Head of caudate nucleus (tissue), 42 donors: ENCODE results near the gene TMEM179.

ENCODE experiments used
- DNase-seq, 42 donors: peaks; one replicate each; pipeline versions ENCODE4 v3.0.0 to v3.0.0-alpha.2; 2020 to 2021; ENCODE audit warnings: mixed read lengths in 7 of 42
- intact Hi-C: fragments of 100-400 bp; cut with DNase I; formaldehyde crosslinking; loops from one replicate; pipeline ENCODE4 v1.15.0; 2022

Gene TMEM179

DNA sequence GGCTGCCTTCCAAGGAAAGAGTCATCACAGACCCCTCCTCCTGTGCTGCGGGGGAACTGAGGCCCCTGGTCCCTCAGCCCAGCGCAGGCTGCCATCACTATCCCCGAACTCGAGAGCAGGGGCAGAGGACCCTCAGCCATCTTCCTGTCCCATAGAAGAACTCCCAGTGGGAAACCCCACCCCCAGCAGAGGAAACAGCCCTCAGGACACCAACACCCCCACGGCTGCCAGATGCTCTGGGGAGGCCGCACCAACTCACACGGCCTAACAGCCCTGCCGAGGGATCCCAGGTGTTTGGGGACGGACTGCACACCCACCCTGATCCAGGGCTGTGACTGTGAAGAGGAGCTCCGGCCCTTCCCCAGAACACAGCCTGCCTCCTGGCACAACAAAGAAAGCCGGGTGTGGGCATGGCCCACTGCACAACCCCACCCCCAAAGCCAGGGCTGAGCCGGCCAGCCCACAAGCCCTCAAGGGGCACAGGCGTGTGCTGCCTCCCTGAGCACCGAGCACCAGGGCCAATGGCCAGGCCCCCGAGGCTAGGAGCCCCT is 41.3 kb downstream of the TMEM179 start:
- no peak for DNase-seq
- intact Hi-C loops: no loop called here

DNA sequence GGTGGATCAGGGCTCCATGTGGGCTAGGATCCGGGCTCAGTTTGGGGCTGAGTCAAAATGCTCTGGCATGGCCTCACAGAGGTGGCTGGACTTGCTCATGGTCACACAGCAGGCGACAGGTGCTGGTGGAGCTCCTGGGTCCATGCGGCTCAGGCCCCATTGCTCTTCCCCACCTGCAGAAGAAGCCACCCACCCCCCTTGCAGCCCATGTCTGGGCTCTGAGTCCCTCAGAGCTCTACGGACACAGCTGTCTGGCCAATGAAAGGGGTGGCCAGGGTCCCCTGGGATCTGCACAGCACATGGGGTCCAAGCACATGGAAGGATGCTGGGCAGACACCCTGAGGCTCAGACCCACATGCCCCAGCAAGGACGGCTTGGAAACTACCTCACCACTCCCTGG is 42.0 kb downstream of the TMEM179 start:
- intact Hi-C loops: no loop called here
- no peak for DNase-seq

DNA sequence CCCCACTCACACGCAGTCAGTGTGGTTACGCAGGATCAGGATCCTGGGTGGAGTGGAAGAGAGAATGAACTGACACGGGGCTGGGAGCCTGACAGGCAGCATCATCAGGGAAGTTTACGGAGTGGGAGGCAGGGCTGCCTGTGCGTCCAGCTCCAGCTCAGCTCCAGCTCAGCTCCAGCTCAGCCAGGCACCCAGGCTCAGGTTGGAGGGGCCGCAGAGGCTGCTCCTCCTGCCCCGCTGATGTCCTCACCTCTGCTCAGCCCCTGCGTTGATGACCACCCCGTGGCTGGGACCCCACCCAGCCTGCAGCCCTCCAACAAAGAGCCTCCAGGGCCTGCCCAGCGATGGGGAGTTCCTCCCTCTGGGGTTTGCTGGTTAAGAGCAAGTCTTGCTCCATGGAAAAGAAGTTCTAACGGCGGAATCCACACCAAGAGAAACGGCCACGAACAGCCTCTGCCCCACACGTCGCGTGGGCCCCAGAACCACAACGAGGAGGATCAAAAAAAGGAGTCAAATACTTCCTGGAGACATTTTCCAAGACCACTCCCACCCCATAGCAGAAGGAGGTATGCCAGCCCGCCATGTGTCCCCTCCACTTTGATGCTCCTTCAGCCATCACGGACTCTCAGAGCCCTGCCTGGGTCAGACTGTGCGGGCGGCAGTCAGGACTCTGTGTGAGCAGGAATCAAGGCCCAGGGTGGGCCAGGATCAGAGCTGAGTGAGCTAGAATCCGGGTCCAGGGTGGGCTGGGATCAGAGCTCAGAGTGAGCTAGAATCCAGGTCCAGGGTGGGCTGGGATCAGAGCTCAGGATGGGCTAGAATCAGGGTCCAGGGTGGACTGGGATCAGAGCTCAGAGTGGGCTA is 42.7 kb downstream of the TMEM179 start:
- intact Hi-C loops: no loop called here

DNA sequence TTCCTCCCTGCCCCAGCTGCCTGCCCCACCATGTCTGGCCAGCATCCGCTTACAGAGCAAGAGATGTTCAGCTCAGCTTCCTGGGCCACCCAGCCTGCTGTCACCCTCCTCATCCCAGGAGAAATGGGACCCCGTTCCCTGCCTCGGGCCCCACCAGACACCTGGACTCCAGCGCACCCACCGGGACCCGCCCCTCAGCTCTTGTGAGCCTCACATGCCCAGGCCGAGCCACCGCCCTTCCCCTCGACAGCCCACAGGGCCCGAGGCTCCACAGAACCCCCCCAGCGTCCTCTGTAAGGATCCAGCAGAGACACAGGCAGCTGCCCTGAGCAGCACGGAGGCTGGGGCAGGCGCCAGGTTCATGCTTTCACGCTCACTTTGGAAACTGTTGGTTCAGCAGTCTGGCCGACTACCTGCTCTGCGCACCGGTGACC is 43.4 kb downstream of the TMEM179 start:
- no peak for DNase-seq
- intact Hi-C loops: no loop called here

More for the DNA sequence above, 42.7 kb downstream of the TMEM179 start:
- no peak for DNase-seq

DNA sequence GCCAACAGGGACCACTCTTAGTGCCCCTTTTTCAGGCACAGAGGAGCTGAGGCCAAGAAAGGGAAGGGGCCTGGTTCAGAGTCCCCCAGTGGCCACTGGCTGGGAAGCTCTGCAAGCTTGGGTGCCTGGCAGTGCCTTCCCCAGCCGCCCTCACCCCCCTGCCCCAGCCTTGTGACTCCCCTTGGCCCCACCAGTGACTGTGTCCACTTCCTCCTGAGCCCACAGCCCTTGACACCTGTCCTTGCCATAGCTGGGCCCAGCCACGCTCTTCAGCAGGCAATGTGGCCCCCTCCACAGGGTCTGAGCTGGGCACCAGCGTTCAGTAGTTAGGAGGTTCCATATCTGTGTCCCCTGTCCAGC is 44.0 kb downstream of the TMEM179 start:
- DNase-seq: no peak
- intact Hi-C loops: no loop called here

DNA sequence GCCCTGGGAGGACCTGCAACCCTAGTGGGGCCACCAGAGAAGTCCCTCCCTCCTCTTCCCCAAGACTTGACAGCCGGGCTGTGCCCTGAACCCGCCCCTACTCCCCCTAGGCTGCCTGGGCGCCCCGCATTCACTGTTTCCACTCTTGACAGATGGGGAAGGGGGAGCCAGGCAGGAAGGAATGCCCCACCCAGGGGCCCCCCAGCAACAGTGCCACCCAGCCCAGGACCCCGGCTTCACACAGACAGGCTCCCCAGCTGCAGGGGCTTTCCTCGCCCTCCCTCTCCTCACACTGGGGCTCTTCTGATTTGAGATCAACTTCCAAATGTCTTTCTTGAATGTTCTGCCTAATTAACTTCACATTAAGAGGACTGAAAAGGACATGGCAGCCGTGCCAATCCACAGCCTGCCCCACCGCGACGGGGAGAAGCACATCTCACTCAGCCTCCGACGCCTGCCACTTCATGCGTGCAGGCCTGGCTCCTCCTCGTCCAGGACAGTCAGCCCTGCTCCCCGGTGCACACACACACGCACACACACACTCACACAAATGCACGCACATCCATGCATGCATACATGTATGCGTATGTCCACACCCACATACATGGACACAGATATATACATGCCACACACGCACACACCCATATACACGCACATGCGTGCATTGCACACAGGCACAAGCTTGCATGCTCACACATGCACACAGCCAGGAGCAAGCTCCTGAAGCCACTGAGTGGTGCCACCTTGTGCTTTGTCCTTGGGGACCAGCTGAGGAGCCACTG is 44.6 kb downstream of the TMEM179 start:
- DNase-seq: peak in 1 of 42 donors; percentile 1
- intact Hi-C loops: no loop called here

DNA sequence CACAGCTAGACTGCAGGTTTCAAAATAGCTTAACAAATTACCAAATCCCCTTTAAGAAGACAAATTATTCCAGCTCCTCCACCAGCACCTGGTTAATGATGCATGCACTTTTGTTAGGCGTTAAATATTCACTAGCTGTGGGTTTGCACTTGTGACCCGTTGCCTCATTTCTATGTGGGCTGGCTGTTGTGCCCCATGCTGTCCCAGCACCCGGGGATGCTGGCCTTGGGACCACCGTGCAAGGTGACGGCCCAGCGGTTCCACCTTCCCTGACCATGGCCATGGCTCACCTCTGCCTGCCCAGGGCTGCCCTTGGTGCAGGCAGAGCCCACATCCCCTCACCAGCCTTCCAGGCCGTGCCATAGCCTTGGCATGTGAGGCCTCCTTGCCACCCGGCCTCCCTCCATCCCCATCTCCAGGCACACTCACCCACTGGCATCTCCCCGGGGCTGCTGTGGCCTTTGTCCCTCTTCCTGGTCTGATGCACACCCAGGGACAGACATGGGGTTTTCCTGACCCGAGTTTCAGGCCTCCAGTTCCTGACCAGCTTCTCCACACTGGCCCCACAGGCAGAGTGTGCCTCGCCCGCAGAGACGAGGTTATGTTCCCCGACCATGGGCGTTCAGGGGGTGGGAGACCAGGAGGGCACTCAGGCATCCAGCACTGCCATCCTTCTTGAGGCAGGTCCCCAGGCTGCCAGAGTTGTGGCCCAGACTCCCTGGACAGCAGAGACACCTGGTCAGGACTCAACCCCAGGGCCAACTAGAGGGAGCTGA is 45.4 kb downstream of the TMEM179 start:
- peak in 2 of 42 donors; percentile 1 to 3 for DNase-seq
- intact Hi-C loops: no loop called here

DNA sequence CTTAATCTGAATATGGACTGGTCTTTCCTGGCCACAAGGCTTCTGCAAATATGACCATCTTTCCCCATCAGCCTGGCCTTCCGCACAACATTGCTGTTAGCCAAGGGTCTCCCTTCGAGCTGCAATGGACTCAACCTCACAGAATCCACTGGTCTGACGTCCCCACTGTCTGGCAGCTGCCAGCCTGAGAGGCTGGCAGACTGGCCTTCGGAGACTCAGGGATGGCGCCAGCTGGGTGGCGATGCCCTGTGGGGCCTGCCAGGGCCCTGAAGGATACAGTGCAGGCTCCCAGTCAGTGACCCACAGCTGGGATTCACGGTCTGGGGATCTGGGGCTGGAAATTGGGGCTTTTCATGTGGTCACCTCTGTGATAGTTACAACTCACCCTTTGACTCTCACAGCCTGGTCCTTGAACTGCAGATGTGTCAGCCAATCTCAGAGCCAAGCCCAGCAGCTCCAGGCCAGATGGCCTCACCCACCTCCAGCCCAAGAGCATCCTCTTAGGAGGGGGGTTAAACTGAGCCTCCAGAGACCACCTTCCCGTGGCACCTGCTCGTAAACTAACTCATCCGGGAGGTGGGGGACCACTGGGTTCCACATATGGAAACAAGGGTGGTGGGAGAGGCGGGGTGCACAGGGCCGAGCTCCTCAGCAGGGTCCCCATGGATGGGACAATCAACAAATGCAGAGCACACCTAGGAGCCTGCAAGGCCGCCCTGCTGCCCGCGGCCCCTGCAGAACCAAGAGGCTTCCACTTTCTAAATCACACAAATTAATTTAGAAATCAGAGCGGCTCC is 46.1 kb downstream of the TMEM179 start:
- peak in 2 of 42 donors; percentile 1 to 2 for DNase-seq
- intact Hi-C loops: no loop called here

DNA sequence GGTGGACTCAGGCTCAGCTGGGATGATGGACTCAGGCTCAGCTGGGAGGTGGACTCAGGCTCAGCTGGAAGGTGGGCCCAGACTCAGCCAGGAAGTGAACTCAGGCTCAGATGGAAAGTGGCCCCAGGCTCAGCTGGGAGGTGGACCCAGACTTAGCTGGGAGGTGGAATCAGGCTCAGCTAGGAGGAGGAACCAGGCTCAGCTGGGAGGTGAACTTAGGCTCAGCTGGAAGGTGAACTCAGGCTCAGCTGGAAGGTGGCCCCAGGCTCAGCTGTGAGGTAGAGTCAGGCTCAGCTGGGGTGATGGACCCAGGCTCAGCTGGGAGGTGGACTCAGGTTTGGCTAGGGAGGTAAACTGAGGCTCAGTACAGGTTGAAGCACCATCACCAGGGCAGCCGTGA is 46.8 kb downstream of the TMEM179 start:
- peak in 2 of 42 donors; percentile 0 to 1 for DNase-seq
- intact Hi-C loops: no loop called here

DNA sequence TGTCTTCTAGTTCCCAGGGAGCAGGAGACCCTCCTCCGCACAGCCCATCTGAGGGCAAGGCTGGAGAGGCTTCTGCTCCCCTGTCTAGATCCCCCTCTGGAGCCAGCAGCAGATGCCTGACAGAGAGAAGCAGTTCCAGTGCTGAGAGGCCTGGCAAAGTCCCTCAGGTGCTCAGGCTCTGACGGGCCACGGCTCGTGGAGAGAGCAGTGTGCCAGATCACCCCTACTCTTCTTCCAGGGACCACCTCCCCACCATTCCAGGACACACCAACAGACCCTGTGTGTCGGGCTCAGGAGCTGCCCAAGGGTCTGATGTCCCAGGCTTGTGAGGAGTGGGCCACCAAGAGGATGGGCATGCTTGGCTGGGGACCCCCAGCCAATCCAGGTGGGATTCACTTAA is 47.5 kb downstream of the TMEM179 start:
- intact Hi-C loops: no loop called here
- DNase-seq: peak in 3 of 42 donors; percentile 0 to 4 (median 3)

DNA sequence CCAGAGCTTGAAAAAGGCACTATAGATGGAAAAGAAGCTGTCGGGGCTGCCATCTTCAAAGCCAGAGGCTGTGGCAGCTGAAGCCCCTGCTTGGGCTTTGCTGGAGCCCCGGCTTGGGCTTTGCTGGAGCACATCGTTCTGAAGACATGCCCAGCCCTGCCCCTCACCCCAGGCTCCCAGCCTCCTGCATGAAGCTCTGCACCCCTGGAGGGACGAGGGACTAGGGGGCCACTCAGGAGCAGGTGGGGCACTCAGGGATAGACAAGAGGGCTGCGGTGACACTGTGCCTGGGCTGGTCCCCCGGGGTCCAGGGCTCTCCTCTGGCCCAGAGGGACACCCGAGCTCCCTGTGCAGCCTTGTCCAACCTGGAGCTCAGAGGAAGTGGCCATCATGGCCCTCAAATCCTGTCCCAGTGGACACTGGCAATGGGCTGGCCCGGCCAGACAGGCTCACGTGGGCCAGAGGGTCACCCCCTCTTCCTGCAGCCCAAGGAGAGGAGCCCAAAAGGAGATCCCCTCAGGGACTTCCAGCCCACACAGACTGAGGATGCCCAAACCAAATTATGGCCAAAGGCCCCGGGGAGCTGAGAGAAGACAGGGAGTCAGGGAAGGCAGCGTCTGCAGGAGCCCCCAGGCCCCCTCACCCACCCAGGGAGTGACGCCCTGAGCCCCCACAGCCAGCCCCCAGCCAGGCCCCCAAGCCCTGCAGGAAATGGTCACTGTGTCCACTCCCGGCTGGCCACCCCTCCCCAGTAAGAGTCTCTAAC is 48.1 kb downstream of the TMEM179 start:
- peak in 6 of 42 donors; percentile 1 to 10 (median 2) for DNase-seq
- intact Hi-C loops: no loop called here

DNA sequence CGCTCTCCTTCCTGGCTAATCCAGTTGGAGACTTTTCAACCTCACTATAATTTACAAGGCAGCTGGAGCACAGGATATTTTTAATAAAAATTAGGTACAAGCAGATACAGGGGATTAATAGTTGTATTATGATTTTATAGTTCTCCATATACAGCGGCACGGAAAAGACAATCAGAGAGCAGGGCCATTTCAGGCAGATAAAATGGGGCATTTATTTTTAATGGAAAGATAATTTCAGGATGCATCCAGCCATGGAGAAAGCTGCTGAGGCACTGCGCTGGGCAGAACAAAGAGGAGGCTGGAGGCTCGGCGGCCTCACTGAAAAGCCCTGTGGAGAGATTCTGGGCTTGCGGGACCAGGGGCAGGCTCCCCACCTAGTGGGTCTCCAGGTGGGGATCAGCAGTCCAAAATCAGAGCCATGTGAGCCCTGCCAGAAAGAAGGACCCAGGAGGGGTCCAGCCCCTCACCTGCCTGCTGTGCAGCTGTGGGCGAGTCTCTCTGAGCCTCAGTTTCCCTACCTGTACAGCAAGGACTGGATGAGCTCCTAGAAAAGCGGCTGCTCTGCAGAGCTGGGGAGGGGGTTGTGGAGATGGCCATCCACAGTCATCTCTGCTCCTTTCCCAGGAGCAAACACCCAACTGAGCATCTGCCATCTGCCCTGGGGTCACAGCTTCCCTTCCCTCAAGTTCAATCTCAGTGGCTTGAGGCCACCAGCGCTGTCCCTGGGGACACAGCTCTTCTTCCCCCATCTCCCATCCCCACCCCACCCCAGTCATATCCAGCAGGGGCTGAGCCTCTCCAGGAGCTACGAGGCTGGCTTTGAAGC is 48.9 kb downstream of the TMEM179 start:
- DNase-seq: peak in 3 of 42 donors; percentile 0 to 2 (median 1)
- intact Hi-C loops: no loop called here

DNA sequence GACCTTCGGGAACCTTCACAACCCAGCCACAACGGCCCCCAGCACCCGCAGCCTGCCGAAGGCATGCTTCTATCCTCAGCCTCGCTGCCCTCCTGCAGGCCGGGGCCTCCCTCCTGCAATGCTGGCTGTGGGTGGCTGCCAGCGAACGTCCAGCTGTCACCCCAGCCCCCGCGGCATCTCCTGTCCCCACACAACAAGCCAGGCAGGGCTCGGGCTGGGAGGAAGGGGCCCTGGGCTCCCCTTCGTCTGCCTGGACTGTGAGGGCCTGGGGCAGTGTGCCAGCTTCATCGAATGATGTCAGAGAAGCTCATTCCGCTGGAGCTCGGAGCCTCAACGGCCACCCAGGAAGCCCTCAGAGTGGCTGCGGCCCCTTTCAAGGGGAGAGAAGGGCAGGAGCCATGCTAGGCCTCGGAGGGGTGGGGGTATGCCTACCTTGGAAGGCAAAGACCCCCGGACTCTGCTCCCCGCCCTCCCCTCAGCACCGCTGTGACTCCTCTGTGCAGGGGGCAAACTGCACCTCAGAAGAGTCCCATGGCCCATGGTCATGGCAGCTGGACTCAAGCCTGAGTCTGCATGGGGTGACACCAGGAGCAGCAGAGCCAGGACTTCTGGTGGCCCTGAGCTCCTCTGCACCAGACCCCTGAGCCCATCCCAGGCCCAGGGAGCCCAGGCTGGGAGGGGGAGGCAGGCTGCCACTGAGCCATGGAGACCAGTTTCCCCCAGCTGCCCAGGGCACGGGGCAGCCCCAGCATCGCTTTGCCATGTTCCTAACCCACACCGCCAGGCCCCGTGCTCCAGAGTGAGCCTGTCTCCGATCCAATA is 49.8 kb downstream of the TMEM179 start:
- DNase-seq: peak in 7 of 42 donors; percentile 2 to 32 (median 11)
- intact Hi-C loops: no loop called here

DNA sequence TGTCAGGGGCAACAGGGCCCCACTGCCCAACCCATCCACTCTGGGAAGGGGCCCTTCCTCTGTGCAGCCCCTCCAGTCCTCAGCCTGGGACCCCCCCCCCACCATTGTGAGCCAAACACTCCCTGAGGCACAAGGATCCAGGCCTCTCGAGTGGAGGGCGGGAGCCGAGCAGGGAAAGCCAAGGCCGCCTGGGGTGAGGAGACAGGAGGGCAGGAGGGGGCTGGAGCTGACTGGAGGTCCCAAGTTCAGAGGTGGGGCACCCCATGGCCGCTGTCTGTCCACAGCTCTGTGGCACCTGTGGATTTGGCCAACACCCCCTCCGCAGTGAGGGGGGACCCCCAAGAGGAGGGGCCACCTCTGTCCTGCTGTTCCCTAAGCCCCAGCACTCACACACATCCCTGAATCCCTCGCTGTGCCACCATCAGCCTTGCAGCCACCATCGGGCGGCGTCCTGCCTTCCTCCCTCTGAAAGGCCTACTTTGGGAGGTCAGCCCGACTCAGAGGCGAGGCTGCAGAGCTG is 50.4 kb downstream of the TMEM179 start:
- DNase-seq: peak in 6 of 42 donors; percentile 0 to 3 (median 2)
- intact Hi-C loops: no loop called here
